ENCODE results near the gene SVOPL. TPM values are rescaled to one million over a fixed set of nuclear protein-coding genes. Genes with fewer than 3 reads are reported as not detected.

Gene SVOPL
- total RNA-seq, 1 donor from 2014 or later, result not detected

- H3K9me3 Mint-ChIP-seq (ENCODE audit: unreplicated experiment), result no peaks in the 10 kb centered on the region
Observed at GRCh38 chr7:138670594-138670993, 30.6 kb downstream of the SVOPL start.

GRCh38 chr7:138669364-138669763 lies 31.8 kb downstream of the SVOPL start:
- H3K27me3 Mint-ChIP-seq (ENCODE audit: unreplicated experiment), result peaks cover 28% of the 10 kb centered on the region

More at GRCh38 chr7:138670594-138670993, 30.6 kb downstream of the SVOPL start:
- no peak for TF ChIP-seq CTCF (IDR thresholded peaks at IDR 0.05)
- no peaks in the 10 kb centered on the region for H3K36me3 Mint-ChIP-seq (ENCODE audit: unreplicated experiment)
- no peaks in the 10 kb centered on the region for H3K4me1 Mint-ChIP-seq (ENCODE audit: unreplicated experiment)
- DNase-seq (ENCODE audit: extremely low spot score, unreplicated experiment), result no peak
- H3K4me3 Mint-ChIP-seq (ENCODE audit: unreplicated experiment), result no peak overlapping the region
- no peak overlapping the region for H3K27ac Mint-ChIP-seq (ENCODE audit: unreplicated experiment)
- peaks cover 25% of the 10 kb centered on the region for H3K27me3 Mint-ChIP-seq (ENCODE audit: unreplicated experiment)

GRCh38 chr7:138668946-138669345 lies 32.2 kb downstream of the SVOPL start:
- peaks cover 5% of the 10 kb centered on the region for H3K4me1 Mint-ChIP-seq (ENCODE audit: unreplicated experiment)
- no peak for TF ChIP-seq CTCF (IDR thresholded peaks at IDR 0.05)
- no peaks in the 10 kb centered on the region for H3K36me3 Mint-ChIP-seq (ENCODE audit: unreplicated experiment)
- no peaks in the 10 kb centered on the region for H3K9me3 Mint-ChIP-seq (ENCODE audit: unreplicated experiment)
- no peak overlapping the region for H3K4me3 Mint-ChIP-seq (ENCODE audit: unreplicated experiment)
- H3K27me3 Mint-ChIP-seq (ENCODE audit: unreplicated experiment), result peaks cover 28% of the 10 kb centered on the region
- DNase-seq (ENCODE audit: extremely low spot score, unreplicated experiment), result no peak
- no peak overlapping the region for H3K27ac Mint-ChIP-seq (ENCODE audit: unreplicated experiment)

More at GRCh38 chr7:138669364-138669763, 31.8 kb downstream of the SVOPL start:
- no peak for DNase-seq (ENCODE audit: extremely low spot score, unreplicated experiment)
- Mint-ChIP-seq H3K4me1 (ENCODE audit: unreplicated experiment) (peaks cover 1% of the 10 kb centered on the region), H3K9me3 (ENCODE audit: unreplicated experiment) (no peaks in the 10 kb centered on the region), H3K27ac (ENCODE audit: unreplicated experiment) (no peak overlapping the region), H3K36me3 (ENCODE audit: unreplicated experiment) (no peaks in the 10 kb centered on the region), H3K4me3 (ENCODE audit: unreplicated experiment) (no peak overlapping the region)
- TF ChIP-seq CTCF (IDR thresholded peaks at IDR 0.05), result no peak

GRCh38 chr7:138668229-138668596 lies 32.9 kb downstream of the SVOPL start:
- Mint-ChIP-seq H3K27ac (ENCODE audit: unreplicated experiment) (no peak overlapping the region), H3K27me3 (ENCODE audit: unreplicated experiment) (peaks cover 28% of the 10 kb centered on the region), H3K4me1 (ENCODE audit: unreplicated experiment) (peaks cover 13% of the 10 kb centered on the region), H3K9me3 (ENCODE audit: unreplicated experiment) (no peaks in the 10 kb centered on the region), H3K36me3 (ENCODE audit: unreplicated experiment) (no peaks in the 10 kb centered on the region), H3K4me3 (ENCODE audit: unreplicated experiment) (no peak overlapping the region)
- no peak for TF ChIP-seq CTCF (IDR thresholded peaks at IDR 0.05)
- no peak for DNase-seq (ENCODE audit: extremely low spot score, unreplicated experiment)

GRCh38 chr7:138667535-138668228 lies 33.5 kb downstream of the SVOPL start:
- TF ChIP-seq CTCF (IDR thresholded peaks at IDR 0.05), result no peak
- H3K36me3 Mint-ChIP-seq (ENCODE audit: unreplicated experiment), result no peaks in the 10 kb centered on the region
- no peak overlapping the region for H3K4me3 Mint-ChIP-seq (ENCODE audit: unreplicated experiment)
- peaks cover 17% of the 10 kb centered on the region for H3K4me1 Mint-ChIP-seq (ENCODE audit: unreplicated experiment)
- peaks cover 28% of the 10 kb centered on the region for H3K27me3 Mint-ChIP-seq (ENCODE audit: unreplicated experiment)
- no peak for DNase-seq (ENCODE audit: extremely low spot score, unreplicated experiment)
- no peak overlapping the region for H3K27ac Mint-ChIP-seq (ENCODE audit: unreplicated experiment)
- H3K9me3 Mint-ChIP-seq (ENCODE audit: unreplicated experiment), result no peaks in the 10 kb centered on the region
